ENCODE results near the gene MLLT10.

Gene MLLT10

GRCh38 chr10:21754410-21755011 lies 220.5 kb downstream of the MLLT10 start:
- ATAC-seq = no peak

GRCh38 chr10:21756707-21757106 lies 222.7 kb downstream of the MLLT10 start:
- TF ChIP-seq BACH2 (CRISPR knock-in tag; IDR thresholded peaks at IDR 0.05; ENCODE audit: borderline replicate concordance) = no peak
- TF ChIP-seq SNAI2 (CRISPR knock-in tag; IDR thresholded peaks at IDR 0.05) = no peak
- TF ChIP-seq POU6F1 (CRISPR knock-in tag; IDR thresholded peaks at IDR 0.05; ENCODE audit: borderline replicate concordance, low read depth) = no peak
- TF ChIP-seq ISL1 (CRISPR knock-in tag; IDR thresholded peaks at IDR 0.05) = no peak
- no peak for TF ChIP-seq ESRRG (CRISPR knock-in tag; IDR thresholded peaks at IDR 0.05)
- TF ChIP-seq TSHZ2 (CRISPR knock-in tag; IDR thresholded peaks at IDR 0.05) = no peak
- TF ChIP-seq RARB (CRISPR knock-in tag; IDR thresholded peaks at IDR 0.05) = no peak
- no peak for TF ChIP-seq ZNF565 (CRISPR knock-in tag; conservative IDR thresholded peaks at IDR 0.05; ENCODE audit: low read depth)
- TF ChIP-seq PPARA (CRISPR knock-in tag; IDR thresholded peaks at IDR 0.05; ENCODE audit: borderline replicate concordance) = no peak
- no peak for TF ChIP-seq ZFP3 (CRISPR knock-in tag; IDR thresholded peaks at IDR 0.05)
- TF ChIP-seq CSRNP3 (CRISPR knock-in tag; IDR thresholded peaks at IDR 0.05) = no peak
- TF ChIP-seq TCF4 (CRISPR knock-in tag; IDR thresholded peaks at IDR 0.05; ENCODE audit: borderline replicate concordance) = no peak
- TF ChIP-seq CREB5 (CRISPR knock-in tag; IDR thresholded peaks at IDR 0.05; ENCODE audit: low read depth) = no peak
- TF ChIP-seq OSR1 (CRISPR knock-in tag; IDR thresholded peaks at IDR 0.05) = no peak
- no peak for TF ChIP-seq PATZ1 (CRISPR knock-in tag; IDR thresholded peaks at IDR 0.05; ENCODE audit: borderline replicate concordance)
- no peak for TF ChIP-seq GLIS3 (CRISPR knock-in tag; IDR thresholded peaks at IDR 0.05)
- ATAC-seq = no peak

More at GRCh38 chr10:21754410-21755011, 220.5 kb downstream of the MLLT10 start:
- no peak for TF ChIP-seq ZNF8 (CRISPR knock-in tag; IDR thresholded peaks at IDR 0.05)

GRCh38 chr10:21757185-21757901 lies 223.3 kb downstream of the MLLT10 start:
- no peak for ATAC-seq
- TF ChIP-seq TOX (CRISPR knock-in tag; IDR thresholded peaks at IDR 0.05; ENCODE audit: borderline replicate concordance) = no peak
- TF ChIP-seq ZC3H10 (CRISPR knock-in tag; IDR thresholded peaks at IDR 0.05) = no peak
- no peak for TF ChIP-seq ZFP30 (CRISPR knock-in tag; IDR thresholded peaks at IDR 0.05)
